Left lung (tissue), 10 donors: ENCODE measurements around the gene TBL1X. TPM values are rescaled to one million over a fixed set of nuclear protein-coding genes. Genes with fewer than 3 reads are reported as not detected.

Experiments
- ATAC-seq: fragments of 200-7000 bp; cut with Tn5 transposase; one replicate; pipeline ENCODE4 v1.9.1; 2020; ENCODE audit warnings: moderate library complexity
- DNase-seq, 4 donors: peaks; one replicate each; pipeline ENCODE4 v3.0.0-alpha.2; 2013 to 2020
- H3K27ac ChIP-seq, 2 donors: fragments of 200-600 bp; sonication (generic) in 1 of 2; one replicate each; pipeline versions ENCODE4 v1.5.0 to v1.8.0; 2020 to 2021
- H3K27me3 ChIP-seq, 2 donors: fragments of 200-600 bp; sonication (generic) in 1 of 2; one replicate each; pipeline versions ENCODE4 v1.5.0 to v1.8.0; 2020 to 2021
- H3K36me3 ChIP-seq, 2 donors: fragments of 200-600 bp; sonication (generic) in 1 of 2; one replicate each; pipeline versions ENCODE4 v1.5.0 to v1.8.0; 2020 to 2021
- H3K4me1 ChIP-seq, 2 donors: fragments of 200-600 bp; one replicate each; pipeline ENCODE4 v1.8.0; 2021
- H3K4me3 ChIP-seq, 2 donors: fragments of 200-600 bp; sonication (generic) in 1 of 2; one replicate each; pipeline versions ENCODE4 v1.5.0 to v1.8.0; 2020 to 2021; ENCODE audit warnings: mild to moderate bottlenecking in 1 of 2
- H3K9me3 ChIP-seq, 2 donors: fragments of 200-600 bp; sonication (generic) in 1 of 2; one replicate each; pipeline versions ENCODE4 v1.5.0 to v1.8.0; 2020 to 2021
- intact Hi-C, 2 donors: fragments of 100-400 bp; cut with DNase I; formaldehyde crosslinking; loops; one replicate each; pipeline versions ENCODE4 v1.11.2 to v1.14.2; 2022
- polyA plus RNA-seq, 6 donors: library from polyadenylated mRNA; unstranded; fragments of 120-200 nt; gene quantifications; one replicate each; pipeline ENCODE4 v1.2.1, GENCODE V29; 2013; ENCODE audit not compliant: insufficient read length in 6 of 6
- total RNA-seq, 2 donors: library from RNA; stranded (reverse); fragmentation: NEBNext Ultra II Directional; extraction: Animal tissue kit (Norgen Biotek cat#: 25700); gene quantifications; one replicate each; pipeline ENCODE4 v1.2.1, GENCODE V29; 2021
- TF ChIP-seq, protein P1 (sequence below), 2 donors: fragments of 200-600 bp; sonication (generic) in 1 of 2; IDR thresholded peaks; one replicate each; pipeline versions ENCODE4 v1.5.0 to v1.8.0; 2021; ENCODE audit warnings: antibody characterized with exemption in 2 of 2
- donor health status: DM: no; HTN: yes; CAD: no.
- donor health status: DM: no; HTN: no; CAD: no.

TBL1X gene
- total and polyA plus RNA-seq, 8 donors, result 13.4 to 24.6 (median 21.6) TPM

GRCh38 chrX:9466124-9466495, 1.3 kb downstream of the TBL1X start:
- H3K9me3 ChIP-seq, result no peaks in the 10 kb centered on the region
- H3K27me3 ChIP-seq, result peaks cover 0 to 19% of the 10 kb centered on the region in 2 donors
- ATAC-seq, result peak; percentile 30
- TF ChIP-seq, protein P1, sequence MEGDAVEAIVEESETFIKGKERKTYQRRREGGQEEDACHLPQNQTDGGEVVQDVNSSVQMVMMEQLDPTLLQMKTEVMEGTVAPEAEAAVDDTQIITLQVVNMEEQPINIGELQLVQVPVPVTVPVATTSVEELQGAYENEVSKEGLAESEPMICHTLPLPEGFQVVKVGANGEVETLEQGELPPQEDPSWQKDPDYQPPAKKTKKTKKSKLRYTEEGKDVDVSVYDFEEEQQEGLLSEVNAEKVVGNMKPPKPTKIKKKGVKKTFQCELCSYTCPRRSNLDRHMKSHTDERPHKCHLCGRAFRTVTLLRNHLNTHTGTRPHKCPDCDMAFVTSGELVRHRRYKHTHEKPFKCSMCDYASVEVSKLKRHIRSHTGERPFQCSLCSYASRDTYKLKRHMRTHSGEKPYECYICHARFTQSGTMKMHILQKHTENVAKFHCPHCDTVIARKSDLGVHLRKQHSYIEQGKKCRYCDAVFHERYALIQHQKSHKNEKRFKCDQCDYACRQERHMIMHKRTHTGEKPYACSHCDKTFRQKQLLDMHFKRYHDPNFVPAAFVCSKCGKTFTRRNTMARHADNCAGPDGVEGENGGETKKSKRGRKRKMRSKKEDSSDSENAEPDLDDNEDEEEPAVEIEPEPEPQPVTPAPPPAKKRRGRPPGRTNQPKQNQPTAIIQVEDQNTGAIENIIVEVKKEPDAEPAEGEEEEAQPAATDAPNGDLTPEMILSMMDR (IDR thresholded peaks at IDR 0.05), result no peak
- intact Hi-C loops, result no loop called here
- H3K27ac ChIP-seq, result peak overlapping the region in 1 of 2 donors; percentile 65
- no peaks in the 10 kb centered on the region for H3K36me3 ChIP-seq
- H3K4me3 ChIP-seq, result peak overlapping the region; percentile 50 to 54
- H3K4me1 ChIP-seq, result peaks cover 6 to 35% of the 10 kb centered on the region in 2 donors
- DNase-seq, result peak; percentile 14 to 82 (median 44)

- intact Hi-C loops, result no loop called here
- peaks cover 0 to 19% of the 10 kb centered on the region in 2 donors for H3K27me3 ChIP-seq
- H3K9me3 ChIP-seq, result no peaks in the 10 kb centered on the region
- peaks cover 6 to 35% of the 10 kb centered on the region in 2 donors for H3K4me1 ChIP-seq
- TF ChIP-seq, protein P1 (IDR thresholded peaks at IDR 0.05), result no peak
- DNase-seq, result no peak
- ATAC-seq, result no peak
- H3K4me3 ChIP-seq, result peak overlapping the region in 1 of 2 donors; percentile 54
- H3K36me3 ChIP-seq, result no peaks in the 10 kb centered on the region
- H3K27ac ChIP-seq, result no peak overlapping the region
These were observed 1.9 kb downstream of the TBL1X start for GRCh38 chrX:9466736-9467135.

- no peak overlapping the region for H3K27ac ChIP-seq
- no peak for ATAC-seq
- TF ChIP-seq, protein P1 (IDR thresholded peaks at IDR 0.05), result no peak
- peaks cover 0 to 19% of the 10 kb centered on the region in 2 donors for H3K27me3 ChIP-seq
- H3K4me3 ChIP-seq, result no peak overlapping the region
- intact Hi-C loops, result no loop called here
- H3K9me3 ChIP-seq, result no peaks in the 10 kb centered on the region
- no peaks in the 10 kb centered on the region for H3K36me3 ChIP-seq
- DNase-seq, result no peak
- peaks cover 6 to 35% of the 10 kb centered on the region in 2 donors for H3K4me1 ChIP-seq
These were observed 2.3 kb downstream of the TBL1X start for GRCh38 chrX:9467146-9467545.

- TF ChIP-seq, protein P1 (IDR thresholded peaks at IDR 0.05), result no peak
- ATAC-seq (no peak), DNase-seq (no peak)
- no peaks in the 10 kb centered on the region for H3K9me3 ChIP-seq
- H3K4me1 ChIP-seq, result peaks cover under 1 to 30% of the 10 kb centered on the region in 2 donors
- no peak overlapping the region for H3K27ac ChIP-seq
- peaks cover 0 to 19% of the 10 kb centered on the region in 2 donors for H3K27me3 ChIP-seq
- H3K4me3 ChIP-seq, result no peak overlapping the region
- intact Hi-C loops, result no loop called here
- no peaks in the 10 kb centered on the region for H3K36me3 ChIP-seq
These were observed 2.9 kb downstream of the TBL1X start for GRCh38 chrX:9467751-9468150.

GRCh38 chrX:9471571-9471985, 6.7 kb downstream of the TBL1X start:
- DNase-seq (no peak), ATAC-seq (no peak)
- H3K27me3 ChIP-seq, result peaks cover 0 to 5% of the 10 kb centered on the region in 2 donors
- no peaks in the 10 kb centered on the region for H3K36me3 ChIP-seq
- H3K9me3 ChIP-seq, result no peaks in the 10 kb centered on the region
- H3K4me3 ChIP-seq, result no peak overlapping the region
- TF ChIP-seq, protein P1 (IDR thresholded peaks at IDR 0.05), result no peak
- intact Hi-C loops, result no loop called here
- peaks cover 0 to 8% of the 10 kb centered on the region in 2 donors for H3K4me1 ChIP-seq
- no peak overlapping the region for H3K27ac ChIP-seq
